ENCODE data around the gene CCSAP. TPM values are rescaled to one million over a fixed set of nuclear protein-coding genes. Genes with fewer than 3 reads are reported as not detected.

Gene CCSAP
- total and polyA plus RNA-seq, 10 of the 15 experiments (the other 5 are each of a cell fraction or from before 2014, with no cell fraction given) = 0.75 to 3.4 (median 2.8) TPM

DNA sequence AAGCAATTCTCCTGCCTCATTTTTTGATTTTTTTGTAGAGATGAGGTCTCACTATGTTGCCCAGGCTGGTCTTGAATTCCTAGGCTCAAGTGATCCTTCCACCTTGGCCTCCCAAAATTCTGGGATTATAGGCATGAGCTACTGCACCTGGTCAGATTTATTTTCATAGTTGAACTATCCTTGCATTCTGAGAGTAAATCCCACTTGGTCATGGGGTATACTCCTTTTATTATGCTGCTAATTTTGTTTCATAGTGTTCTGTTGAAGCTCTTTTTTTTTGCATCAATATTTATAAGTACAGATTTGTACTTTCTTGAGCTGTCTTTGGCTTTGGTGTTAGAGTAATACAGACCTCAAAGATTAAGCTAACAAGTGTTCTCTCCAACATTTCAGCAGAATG, 12.8 kb upstream of the CCSAP start (continued):
- TF ChIP-seq KDM1A (IDR thresholded peaks at IDR 0.05; ENCODE audit: borderline replicate concordance) (no peak), ESRRA (IDR thresholded peaks at IDR 0.05; ENCODE audit: low read length) (no peak), ZBED1 (IDR thresholded peaks at IDR 0.05; ENCODE audit: borderline replicate concordance) (no peak), CHD4 (IDR thresholded peaks at IDR 0.05) (no peak), NBN (IDR thresholded peaks at IDR 0.05) (no peak), RB1 (IDR thresholded peaks at IDR 0.05; ENCODE audit: borderline replicate concordance) (no peak), SREBF2 (IDR thresholded peaks at IDR 0.05; ENCODE audit: low read length) (no peak)

DNA sequence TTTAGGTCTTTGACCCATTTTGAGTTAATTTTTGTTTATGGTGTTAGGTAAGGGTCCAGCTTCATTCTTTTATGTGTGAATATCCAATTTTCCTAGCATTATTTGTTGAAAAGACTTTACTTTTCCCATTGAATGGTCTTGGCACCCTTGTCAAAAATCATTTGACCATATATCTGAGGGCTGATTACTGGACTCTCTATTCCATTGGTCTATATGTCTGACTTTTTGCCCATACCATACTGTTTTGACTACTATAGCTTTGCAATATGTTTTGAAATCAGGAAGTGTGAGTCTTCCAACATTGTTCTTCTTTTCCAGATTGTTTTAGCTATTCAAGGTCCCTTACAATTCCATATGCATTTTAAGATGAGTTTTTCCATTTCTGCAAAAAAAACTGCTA, 11.4 kb upstream of the CCSAP start:
- H2AFZ ChIP-seq (ENCODE audit: control insufficient read depth, low read depth, low read length) = no peak overlapping the region
- no peak for TF ChIP-seq KDM1A (IDR thresholded peaks at IDR 0.05; ENCODE audit: borderline replicate concordance)
- TF ChIP-seq NFIC (IDR thresholded peaks at IDR 0.05; ENCODE audit: low read depth, low read length) = no peak
- no peak for TF ChIP-seq LARP7 (IDR thresholded peaks at IDR 0.05)
- TF ChIP-seq, protein P1, sequence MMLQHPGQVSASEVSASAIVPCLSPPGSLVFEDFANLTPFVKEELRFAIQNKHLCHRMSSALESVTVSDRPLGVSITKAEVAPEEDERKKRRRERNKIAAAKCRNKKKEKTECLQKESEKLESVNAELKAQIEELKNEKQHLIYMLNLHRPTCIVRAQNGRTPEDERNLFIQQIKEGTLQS (IDR thresholded peaks at IDR 0.05; ENCODE audit: borderline replicate concordance, extremely low read depth, low read depth, low read length) = no peak
- no peak for TF ChIP-seq JUNB (IDR thresholded peaks at IDR 0.05)
- TF ChIP-seq IKZF1 (conservative IDR thresholded peaks at IDR 0.05) = no peak
- TF ChIP-seq CREB1 (IDR thresholded peaks at IDR 0.05; ENCODE audit: low read depth) = no peak
- TF ChIP-seq TCF7 (IDR thresholded peaks at IDR 0.05; ENCODE audit: borderline replicate concordance) = no peak
- TF ChIP-seq EED (IDR thresholded peaks at IDR 0.05; ENCODE audit: low read depth) = no peak
- no peak for TF ChIP-seq SPI1 (IDR thresholded peaks at IDR 0.05; ENCODE audit: borderline replicate concordance, insufficient read depth, low read depth, low read length)
- no peak for TF ChIP-seq GABPA (IDR thresholded peaks at IDR 0.05; ENCODE audit: low read depth)
- no peak for TF ChIP-seq NR2C2 (IDR thresholded peaks at IDR 0.05; ENCODE audit: borderline replicate concordance, control insufficient read depth, insufficient read length, low read depth)
- TF ChIP-seq RELA (IDR thresholded peaks at IDR 0.05; ENCODE audit: borderline replicate concordance, partially characterized antibody) = no peak
- TF ChIP-seq, protein P2, sequence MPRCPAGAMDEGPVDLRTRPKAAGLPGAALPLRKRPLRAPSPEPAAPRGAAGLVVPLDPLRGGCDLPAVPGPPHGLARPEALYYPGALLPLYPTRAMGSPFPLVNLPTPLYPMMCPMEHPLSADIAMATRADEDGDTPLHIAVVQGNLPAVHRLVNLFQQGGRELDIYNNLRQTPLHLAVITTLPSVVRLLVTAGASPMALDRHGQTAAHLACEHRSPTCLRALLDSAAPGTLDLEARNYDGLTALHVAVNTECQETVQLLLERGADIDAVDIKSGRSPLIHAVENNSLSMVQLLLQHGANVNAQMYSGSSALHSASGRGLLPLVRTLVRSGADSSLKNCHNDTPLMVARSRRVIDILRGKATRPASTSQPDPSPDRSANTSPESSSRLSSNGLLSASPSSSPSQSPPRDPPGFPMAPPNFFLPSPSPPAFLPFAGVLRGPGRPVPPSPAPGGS (IDR thresholded peaks at IDR 0.05; ENCODE audit: borderline replicate concordance, insufficient read depth, low read depth, low read length, poor library complexity, severe bottlenecking) = no peak
- no peak for TF ChIP-seq BHLHE40 (IDR thresholded peaks at IDR 0.05; ENCODE audit: borderline replicate concordance in 1 of 2, low read depth in 2 of 2, low read length in 1 of 2)
- TF ChIP-seq FOXM1 (IDR thresholded peaks at IDR 0.05; ENCODE audit: low read depth, low read length) = no peak
- TF ChIP-seq, protein P3, sequence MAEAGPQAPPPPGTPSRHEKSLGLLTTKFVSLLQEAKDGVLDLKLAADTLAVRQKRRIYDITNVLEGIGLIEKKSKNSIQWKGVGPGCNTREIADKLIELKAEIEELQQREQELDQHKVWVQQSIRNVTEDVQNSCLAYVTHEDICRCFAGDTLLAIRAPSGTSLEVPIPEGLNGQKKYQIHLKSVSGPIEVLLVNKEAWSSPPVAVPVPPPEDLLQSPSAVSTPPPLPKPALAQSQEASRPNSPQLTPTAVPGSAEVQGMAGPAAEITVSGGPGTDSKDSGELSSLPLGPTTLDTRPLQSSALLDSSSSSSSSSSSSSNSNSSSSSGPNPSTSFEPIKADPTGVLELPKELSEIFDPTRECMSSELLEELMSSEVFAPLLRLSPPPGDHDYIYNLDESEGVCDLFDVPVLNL (IDR thresholded peaks at IDR 0.05; ENCODE audit: low read depth, low read length) = no peak
- TF ChIP-seq MTA2 (IDR thresholded peaks at IDR 0.05; ENCODE audit: low read depth) = no peak
- ChIA-PET CTCF (interaction anchor here (1.3 kb wide), 1 partner anchor 76 kb away, joined by 4 read pairs; no protein-coding TSS in a partner anchor), POLR2A (no interaction called here), SMC1A (ENCODE audit: uncharacterized antibody, unreplicated experiment) (interaction anchor here (0.6 to 1.1 kb wide), 2 partner anchors 9 to 118 kb away, joined by 3 read pairs; no protein-coding TSS in a partner anchor), RAD21 (ENCODE audit: unreplicated experiment) (no interaction called here)
- no peak overlapping the region for H3K27ac ChIP-seq (ENCODE audit: control insufficient read depth, insufficient read depth)
- H3K4me3 ChIP-seq = no peak overlapping the region
- no peak for DNase-seq (ENCODE audit: low read depth, low spot score)
- H3K27me3 ChIP-seq (replicated peaks in 1 of 2; ENCODE audit: control insufficient read depth in 2 of 2, insufficient read depth in 2 of 2, low read length in 1 of 2) = peaks cover 0 to 2% of the 10 kb centered on the region in 2 experiments; a peak in 1 of 4 replicates
- no TSS peak for BruUV-seq (replicated peaks)
- no peak overlapping the region for H3K4me2 ChIP-seq (ENCODE audit: control insufficient read depth, insufficient read depth)
- no peaks in the 10 kb centered on the region for H3K36me3 ChIP-seq (ENCODE audit: control insufficient read depth in 2 of 2, insufficient read depth in 2 of 2, low read length in 1 of 2)
- no peak for ATAC-seq
- no peak for FAIRE-seq
- no peaks in the 10 kb centered on the region for H4K20me1 ChIP-seq (ENCODE audit: control insufficient read depth, insufficient read depth)
- in situ Hi-C loops (cut with MboI) (no loop called here), intact Hi-C loops (cut with micrococcal nuclease; ENCODE audit: unreplicated experiment) (no loop called here)
- peaks cover 6% of the 10 kb centered on the region for H3K9me3 ChIP-seq (replicated peaks; ENCODE audit: control insufficient read depth, insufficient read depth, low read length)
- H3K79me2 ChIP-seq (ENCODE audit: control insufficient read depth, insufficient read depth, low read length) = no peaks in the 10 kb centered on the region
- H3K9ac ChIP-seq (ENCODE audit: control insufficient read depth, insufficient read depth, low read length) = no peak overlapping the region
- no peaks in the 10 kb centered on the region for H3K4me1 ChIP-seq (ENCODE audit: control insufficient read depth, insufficient read depth, low read length)

Measured in GM12878 (cell line).